Activated CD4-positive, alpha-beta T cell treated with anti-CD3 and anti-CD28 coated beads for 36 hours (primary cell): Measurements from ENCODE around the gene MCF2L2. TPM values are rescaled to one million over a fixed set of nuclear protein-coding genes. Genes with fewer than 3 reads are reported as not detected.
"Not testable (repeated sequence)": the region's sequence is repeated elsewhere in the genome, so short reads cannot be mapped to it uniquely, and the experiment has no call there.

Source experiments
- ATAC-seq: fragments of 200-7000 bp; cut with Tn5 transposase; one replicate; pipeline ENCODE4 v1.10.0; 2021; ENCODE audit warnings: mild to moderate bottlenecking, moderate library complexity
- CTCF ChIA-PET: fragments of 350-600 bp; sonication (Branson Sonifier 250); formaldehyde crosslinking; loops from one replicate; lab custom pipeline; 2021; ENCODE audit warnings: antibody characterized with exemption; lab: Charles Lee
- POLR2A ChIA-PET: fragments of 350-600 bp; sonication (Branson Sonifier 250); formaldehyde crosslinking; loops from one replicate; lab custom pipeline; 2021; ENCODE audit warnings: antibody characterized with exemption, inconsistent platforms; lab: Charles Lee
- DNase-seq: peaks from one replicate; pipeline ENCODE4 v3.0.0-alpha.2; 2020
- H3K27ac Mint-ChIP-seq: one replicate; pipeline ENCODE4 v1.8.0; 2021; ENCODE audit warnings: mixed read lengths
- H3K27me3 Mint-ChIP-seq: one replicate; pipeline ENCODE4 v1.8.0; 2021; ENCODE audit warnings: mixed read lengths
- H3K36me3 Mint-ChIP-seq: one replicate; pipeline ENCODE4 v1.8.0; 2021; ENCODE audit warnings: low read depth, mixed read lengths
- H3K4me1 Mint-ChIP-seq: one replicate; pipeline ENCODE4 v1.8.0; 2021; ENCODE audit warnings: mixed read lengths
- H3K4me3 Mint-ChIP-seq: one replicate; pipeline ENCODE4 v1.8.0; 2021; ENCODE audit warnings: mild to moderate bottlenecking, moderate library complexity, mixed read lengths
- H3K9me3 Mint-ChIP-seq: one replicate; pipeline ENCODE4 v1.8.0; 2021; ENCODE audit warnings: low read depth, mixed read lengths
- intact Hi-C, 2 experiments: fragments of 100-400 bp; cut with DNase I in 1 of 2; cut with micrococcal nuclease in 1 of 2; formaldehyde crosslinking; loops; one replicate each; pipeline versions ENCODE4 v1.14.2 to v1.15.1; 2022 to 2024; cut with DNase I, micrococcal nuclease
- total RNA-seq, 2 experiments: library from RNA; stranded (reverse); gene quantifications; one replicate each; pipeline ENCODE4 v1.2.3, GENCODE V29; 2021

Gene MCF2L2
- total RNA-seq, 2 experiments from 2014 or later, result 1.9 to 2.3 TPM

DNA sequence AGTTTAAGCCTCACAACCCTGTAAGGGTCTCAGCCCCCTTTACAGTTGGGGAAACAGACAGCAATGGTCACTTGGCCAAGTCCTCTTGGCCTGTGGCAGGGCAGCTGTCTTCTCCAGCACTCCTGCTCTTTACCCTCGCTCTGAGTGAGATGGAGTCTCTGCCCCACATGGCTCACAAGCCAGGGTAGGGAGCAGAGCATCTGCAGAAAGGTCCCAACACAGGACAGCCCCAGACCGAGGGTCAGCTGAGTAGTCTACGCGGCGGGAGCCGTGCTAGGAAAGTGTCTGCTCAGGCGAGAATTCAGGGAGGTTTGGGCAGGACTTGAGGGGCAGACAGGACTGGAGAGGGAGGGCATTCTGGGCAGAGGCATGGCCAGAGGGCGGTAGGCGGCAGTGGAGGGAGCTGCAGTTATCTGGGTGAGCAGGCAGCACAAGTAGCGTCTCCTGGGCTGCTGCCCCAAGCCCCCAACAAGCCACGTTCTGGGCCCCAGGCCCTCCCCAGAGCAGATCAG, 247.6 kb downstream of the MCF2L2 start:
- Mint-ChIP-seq H3K4me3 (no peak overlapping the region), H3K4me1 (peaks cover 16% of the 10 kb centered on the region), H3K27ac (no peak overlapping the region), H3K27me3 (peaks cover 22% of the 10 kb centered on the region), H3K36me3 (no peaks in the 10 kb centered on the region), H3K9me3 (no peaks in the 10 kb centered on the region)
- ChIA-PET CTCF (interaction anchor here (6.0 to 8.4 kb wide), 2 partner anchors 57 to 202 kb away, joined by 52 to 257 read pairs; no protein-coding TSS in a partner anchor), POLR2A (no interaction called here)
- DNase-seq (no peak), ATAC-seq (no peak)
- intact Hi-C loops, result loop anchor here in 1 of 2 experiments (10.0 kb wide), 1 partner anchor 584 kb away; no protein-coding TSS in a partner anchor

DNA sequence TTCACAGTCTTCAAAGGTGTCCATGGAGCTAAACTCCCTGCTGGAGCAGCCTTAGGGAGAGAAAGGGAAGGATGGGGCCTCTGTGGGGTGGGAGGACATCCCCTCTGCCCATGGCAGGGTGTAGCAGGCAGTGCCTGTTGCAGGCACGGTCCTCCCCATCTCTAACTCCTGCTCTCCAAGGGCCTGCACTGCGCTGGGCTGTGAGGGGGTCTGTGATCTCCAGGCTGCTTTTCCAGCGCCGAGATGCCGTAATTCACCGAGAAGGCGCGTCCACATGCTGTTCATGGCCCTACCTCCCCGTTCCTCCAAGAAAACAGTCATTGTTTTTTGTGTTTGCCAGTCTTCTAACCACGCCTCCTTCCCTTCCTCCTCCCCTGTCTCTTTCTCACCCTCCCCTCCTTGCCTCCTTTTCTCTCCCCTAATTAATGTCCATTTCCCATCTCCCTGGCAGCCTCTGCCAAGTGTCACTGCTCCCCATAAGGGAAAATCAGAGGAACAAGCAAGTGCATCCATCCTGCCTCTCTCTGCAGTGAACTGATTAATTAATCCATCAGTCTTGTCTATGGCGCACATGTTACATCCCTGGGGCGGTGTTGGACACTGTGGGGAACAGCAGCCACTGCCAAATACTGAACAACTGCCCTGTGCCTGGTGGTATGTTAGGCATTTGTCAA, 248.2 kb downstream of the MCF2L2 start:
- DNase-seq (no peak), ATAC-seq (no peak)
- Mint-ChIP-seq H3K36me3 (no peaks in the 10 kb centered on the region), H3K27me3 (peaks cover 25% of the 10 kb centered on the region), H3K9me3 (no peaks in the 10 kb centered on the region), H3K27ac (no peak overlapping the region), H3K4me1 (peaks cover 10% of the 10 kb centered on the region), H3K4me3 (peak overlapping the region; percentile 7)
- ChIA-PET POLR2A (no interaction called here), CTCF (interaction anchor here (1.5 to 3.4 kb wide), 2 partner anchors 58 to 204 kb away, joined by 5 to 18 read pairs; no protein-coding TSS in a partner anchor)
- intact Hi-C loops, result loop anchor here in 1 of 2 experiments (10.0 kb wide), 1 partner anchor 585 kb away; no protein-coding TSS in a partner anchor

DNA sequence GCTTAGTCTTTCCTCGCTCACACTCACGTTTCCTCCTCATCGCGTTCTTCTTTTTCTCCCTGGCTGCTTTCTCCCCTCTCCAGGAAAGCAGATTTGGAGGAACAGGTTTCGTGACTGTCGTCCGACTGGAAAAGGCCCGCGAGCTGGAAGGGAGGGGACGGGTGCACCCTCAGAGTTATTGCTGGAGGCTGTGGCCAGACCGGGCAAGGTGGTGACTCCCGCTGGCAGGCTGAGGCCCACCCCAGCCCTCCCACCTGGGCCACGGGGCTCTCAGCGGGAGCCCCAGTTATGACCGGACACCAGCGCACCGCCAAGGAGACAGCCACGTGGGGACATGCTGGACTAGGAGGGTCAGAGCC, 248.9 kb downstream of the MCF2L2 start:
- CTCF ChIA-PET, result interaction anchor here (1.1 to 3.4 kb wide), 3 partner anchors 57 to 206 kb away, joined by 3 to 18 read pairs (median 5); no protein-coding TSS in a partner anchor
- not testable (repeated sequence) for H3K9me3 Mint-ChIP-seq, H3K4me1 Mint-ChIP-seq, H3K36me3 Mint-ChIP-seq, H3K27ac Mint-ChIP-seq, DNase-seq
- POLR2A ChIA-PET, result interaction anchor here (1.0 kb wide), 1 partner anchor 17 kb away, joined by 3 read pairs; the partner anchor contains the start of gene LAMP3
- intact Hi-C loops, result loop anchor here (1.0 to 5.0 kb wide), 2 partner anchors 37 to 57 kb away; no protein-coding TSS in a partner anchor
- Mint-ChIP-seq H3K27me3 (peaks cover 25% of the 10 kb centered on the region), H3K4me3 (peak overlapping the region; percentile 56)
- peak; percentile 12 for ATAC-seq

DNA sequence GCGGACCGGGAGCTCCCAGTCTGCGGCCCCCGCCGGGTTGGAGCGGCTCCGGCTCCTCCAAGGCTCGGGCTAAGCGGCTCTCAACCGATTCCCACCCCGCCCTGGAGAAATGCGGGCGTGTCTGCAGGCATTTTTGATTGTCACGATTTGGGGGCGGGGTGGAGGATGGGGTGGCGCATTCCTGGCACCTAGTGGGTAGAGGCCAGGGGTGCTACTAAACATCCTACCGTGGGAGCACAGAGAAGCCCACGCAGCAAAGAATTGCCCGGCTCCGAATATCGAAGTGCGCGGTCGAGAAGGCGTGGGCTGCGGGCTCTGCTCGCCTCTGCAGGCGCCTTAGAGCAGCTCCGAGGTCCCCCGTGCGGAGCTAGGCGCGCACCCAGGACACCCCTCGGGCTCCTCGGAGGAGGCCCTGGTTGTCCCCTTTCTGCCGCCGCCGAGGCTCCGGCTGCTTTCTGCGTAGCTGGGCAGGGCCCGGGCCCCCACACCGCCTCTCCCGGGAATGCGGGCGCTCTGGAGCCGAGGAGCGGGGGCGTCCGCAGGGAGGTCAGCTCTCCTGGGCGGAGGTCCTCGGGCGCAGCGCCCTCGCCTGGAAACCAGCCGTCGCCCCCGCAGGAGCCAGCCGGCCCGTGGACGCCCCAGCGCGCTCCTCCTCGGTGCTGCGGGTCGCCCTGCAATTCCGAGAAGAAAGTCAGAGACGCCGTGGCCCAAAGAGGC, 249.4 kb downstream of the MCF2L2 start:
- peaks cover 7% of the 10 kb centered on the region for H3K4me1 Mint-ChIP-seq
- DNase-seq (peak; percentile 82), ATAC-seq (peak; percentile 82)
- H3K9me3 Mint-ChIP-seq, result no peaks in the 10 kb centered on the region
- peaks cover 25% of the 10 kb centered on the region for H3K27me3 Mint-ChIP-seq
- POLR2A ChIA-PET, result interaction anchor here (1.0 kb wide), 1 partner anchor 16 kb away, joined by 3 read pairs; the partner anchor contains the start of gene LAMP3
- H3K4me3 Mint-ChIP-seq, result peak overlapping the region; percentile 70
- no peak overlapping the region for H3K27ac Mint-ChIP-seq
- H3K36me3 Mint-ChIP-seq, result no peaks in the 10 kb centered on the region
- intact Hi-C loops, result loop anchor here (1.0 to 5.0 kb wide), 2 partner anchors 37 to 57 kb away; no protein-coding TSS in a partner anchor
- CTCF ChIA-PET, result interaction anchor here (0.9 to 3.4 kb wide), 6 partner anchors 53 to 207 kb away, joined by 3 to 18 read pairs (median 4); no protein-coding TSS in a partner anchor

DNA sequence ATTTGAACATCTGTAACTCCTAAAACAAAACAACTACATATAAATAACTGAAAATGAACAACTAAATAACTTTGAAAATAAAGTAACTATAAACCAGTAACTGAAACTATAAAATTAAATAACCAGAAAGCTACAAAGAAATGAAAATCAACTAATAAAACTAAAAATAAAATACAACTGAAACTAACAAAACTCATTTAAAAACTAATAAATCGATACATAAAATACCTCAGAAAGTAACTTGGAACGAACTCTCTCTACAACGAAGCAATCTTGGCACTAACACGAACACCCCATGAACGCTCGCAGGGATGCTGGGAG, 249.9 kb downstream of the MCF2L2 start:
- intact Hi-C loops, result loop anchor here in 1 of 2 experiments (5.0 kb wide), 1 partner anchor 36 kb away; no protein-coding TSS in a partner anchor
- POLR2A ChIA-PET, result interaction anchor here (1.0 kb wide), 1 partner anchor 16 kb away, joined by 3 read pairs; the partner anchor contains the start of gene LAMP3
- peaks cover 25% of the 10 kb centered on the region for H3K27me3 Mint-ChIP-seq
- no peak overlapping the region for H3K27ac Mint-ChIP-seq
- CTCF ChIA-PET, result interaction anchor here (0.9 to 3.4 kb wide), 6 partner anchors 53 to 207 kb away, joined by 3 to 18 read pairs (median 4); no protein-coding TSS in a partner anchor
- H3K9me3 Mint-ChIP-seq, result no peaks in the 10 kb centered on the region
- peaks cover 7% of the 10 kb centered on the region for H3K4me1 Mint-ChIP-seq
- no peak for DNase-seq
- ATAC-seq, result no peak
- H3K4me3 Mint-ChIP-seq, result peak overlapping the region; percentile 70
- H3K36me3 Mint-ChIP-seq, result no peaks in the 10 kb centered on the region

DNA sequence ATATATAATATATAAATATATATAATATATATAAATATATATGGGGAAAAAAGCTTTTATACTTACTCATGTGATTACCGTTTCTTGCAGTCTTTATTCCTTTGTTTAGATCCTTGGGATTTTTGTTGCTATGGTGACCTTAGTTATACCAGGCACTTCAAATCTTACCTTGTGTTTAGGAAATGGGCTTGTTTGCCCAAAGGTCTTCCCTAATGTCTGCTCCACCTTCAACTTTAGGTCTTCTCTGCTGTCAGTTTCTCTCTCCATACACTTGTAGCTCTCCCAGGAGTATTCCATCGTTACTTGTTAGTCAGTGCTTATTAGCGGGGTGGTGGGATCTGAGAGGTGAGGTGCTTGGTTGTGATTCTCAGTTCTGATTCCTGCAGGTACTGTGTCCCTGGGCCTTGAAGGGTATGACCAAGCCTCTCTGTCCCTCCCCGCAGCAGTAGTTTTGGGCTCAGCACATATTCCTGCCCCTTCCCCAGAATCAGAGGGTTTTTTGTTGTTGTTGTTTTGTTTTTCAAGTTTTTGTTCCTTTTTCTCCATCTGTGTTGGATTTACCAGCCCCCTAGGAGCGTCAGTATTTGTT, 256.3 kb downstream of the MCF2L2 start:
- ChIA-PET POLR2A (no interaction called here), CTCF (interaction anchor here (0.6 kb wide), 1 partner anchor 1240 kb away, joined by 3 read pairs; no protein-coding TSS in a partner anchor)
- H3K36me3 Mint-ChIP-seq, result no peaks in the 10 kb centered on the region
- DNase-seq (no peak), ATAC-seq (peak; percentile 30)
- peaks cover 10% of the 10 kb centered on the region for H3K27me3 Mint-ChIP-seq
- H3K4me3 Mint-ChIP-seq, result no peak overlapping the region
- intact Hi-C loops, result no loop called here
- H3K27ac Mint-ChIP-seq, result no peak overlapping the region
- H3K4me1 Mint-ChIP-seq, result no peaks in the 10 kb centered on the region
- H3K9me3 Mint-ChIP-seq, result no peaks in the 10 kb centered on the region

DNA sequence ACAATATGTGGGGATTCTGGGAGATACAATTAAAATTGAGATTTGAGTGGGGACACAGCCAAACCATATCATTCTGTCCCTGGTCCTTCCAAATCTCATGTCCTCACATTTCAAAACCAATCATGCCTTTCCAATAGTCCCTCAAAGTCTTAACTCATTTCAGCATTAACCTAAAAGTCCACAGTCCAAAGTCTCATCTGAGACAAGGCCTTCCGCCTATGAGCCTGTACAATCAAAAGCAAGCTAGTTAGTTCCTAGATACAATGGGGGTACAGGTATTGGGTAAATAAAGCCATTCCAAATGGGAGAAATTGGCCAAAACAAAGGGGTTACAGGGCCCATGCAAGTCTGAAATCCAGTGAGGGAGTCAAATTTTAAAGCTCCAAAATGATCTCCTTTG, 260.4 kb downstream of the MCF2L2 start:
- CTCF ChIA-PET, result interaction anchor here (1.0 to 1.3 kb wide), 2 partner anchors 9 to 17 kb away, joined by 3 to 5 read pairs; no protein-coding TSS in a partner anchor
- H3K27ac Mint-ChIP-seq, H3K4me3 Mint-ChIP-seq, DNase-seq, H3K36me3 Mint-ChIP-seq, H3K27me3 Mint-ChIP-seq, H3K9me3 Mint-ChIP-seq, intact Hi-C loops, POLR2A ChIA-PET, ATAC-seq, H3K4me1 Mint-ChIP-seq: not testable (repeated sequence)

DNA sequence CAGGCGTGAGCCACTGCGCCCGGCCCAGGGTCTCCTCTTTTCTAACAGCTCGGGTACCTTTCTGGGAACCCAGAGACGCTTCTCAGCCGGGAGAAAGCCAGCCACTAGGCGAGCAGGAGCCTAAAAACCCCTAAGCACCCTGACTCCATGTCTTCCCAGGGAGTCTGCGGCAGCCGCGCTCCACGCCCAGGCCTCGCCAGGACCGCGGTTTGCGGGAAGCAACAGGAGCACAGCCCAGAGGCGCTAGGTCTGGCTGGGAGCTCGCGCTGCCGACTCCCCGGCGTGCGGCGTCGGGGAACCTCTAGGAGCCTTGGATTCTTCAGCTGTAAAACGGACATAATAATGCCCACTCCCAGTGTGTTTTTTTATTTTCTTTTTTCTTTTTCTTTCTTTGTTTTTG, 264.9 kb downstream of the MCF2L2 start:
- Mint-ChIP-seq H3K27me3 (no peaks in the 10 kb centered on the region), H3K27ac (no peak overlapping the region), H3K36me3 (peaks cover 5% of the 10 kb centered on the region), H3K9me3 (no peaks in the 10 kb centered on the region), H3K4me3 (peak overlapping the region; percentile 80), H3K4me1 (peaks cover 25% of the 10 kb centered on the region)
- intact Hi-C loops, result no loop called here
- CTCF ChIA-PET, result interaction anchor here (0.6 to 1.7 kb wide), 2 partner anchors 21 to 223 kb away, joined by 3 to 6 read pairs; no protein-coding TSS in a partner anchor
- ATAC-seq (no peak), DNase-seq (no peak)
- POLR2A ChIA-PET, result interaction anchor here (1.0 kb wide), 1 partner anchor 122 kb away, joined by 3 read pairs; no protein-coding TSS in a partner anchor

DNA sequence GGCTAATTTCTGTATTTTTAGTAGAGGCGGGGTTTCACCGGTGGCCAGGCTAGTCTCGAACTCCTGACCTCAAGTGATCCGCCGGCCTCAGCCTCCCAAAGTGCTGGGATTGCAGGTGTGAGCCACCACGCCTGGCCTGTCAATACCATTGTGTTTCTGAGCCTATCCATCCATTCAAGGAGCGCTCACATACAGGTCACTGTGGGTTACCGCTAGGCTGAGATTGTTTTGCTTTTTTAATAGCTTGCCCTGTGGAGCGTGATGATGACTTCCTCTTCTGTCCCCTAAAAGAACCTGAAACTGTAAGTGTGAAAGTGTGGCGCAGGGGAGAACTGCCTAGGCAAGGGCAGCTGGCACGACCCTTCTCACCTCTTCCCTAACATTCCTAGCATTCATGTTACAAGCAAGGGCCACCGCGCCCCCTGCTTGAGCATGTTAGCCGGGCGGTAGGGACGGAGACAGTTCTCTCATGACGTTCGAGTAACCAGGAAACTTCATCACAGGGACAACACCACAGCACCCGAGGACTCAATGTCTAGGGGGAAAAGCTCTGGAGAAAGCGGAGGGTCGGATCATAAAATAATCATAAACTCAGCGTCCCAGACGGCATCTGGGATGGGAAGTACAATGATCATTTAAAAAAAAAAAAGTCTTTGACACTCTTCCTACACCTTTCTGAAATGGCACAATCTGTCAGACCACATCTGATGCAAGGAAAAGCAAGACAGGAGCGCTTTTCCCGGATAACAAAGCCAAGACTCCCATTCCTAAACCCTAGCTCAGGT, 266.7 kb downstream of the MCF2L2 start:
- peaks cover 13% of the 10 kb centered on the region for H3K36me3 Mint-ChIP-seq
- H3K27ac Mint-ChIP-seq, result peak overlapping the region; percentile 82
- peaks cover 34% of the 10 kb centered on the region for H3K4me1 Mint-ChIP-seq
- H3K4me3 Mint-ChIP-seq, result peak overlapping the region; percentile 80
- POLR2A ChIA-PET, result no interaction called here
- peak; percentile 4 for ATAC-seq
- intact Hi-C loops, result loop anchor here in 1 of 2 experiments (1.0 kb wide), 1 partner anchor 62 kb away; the partner anchor contains the start of gene MCCC1
- no peaks in the 10 kb centered on the region for H3K9me3 Mint-ChIP-seq
- H3K27me3 Mint-ChIP-seq, result no peaks in the 10 kb centered on the region
- CTCF ChIA-PET, result interaction anchor here (0.6 to 2.7 kb wide), 5 partner anchors 22 to 222 kb away, joined by 3 to 12 read pairs (median 3); no protein-coding TSS in a partner anchor
- peak; percentile 34 for DNase-seq

DNA sequence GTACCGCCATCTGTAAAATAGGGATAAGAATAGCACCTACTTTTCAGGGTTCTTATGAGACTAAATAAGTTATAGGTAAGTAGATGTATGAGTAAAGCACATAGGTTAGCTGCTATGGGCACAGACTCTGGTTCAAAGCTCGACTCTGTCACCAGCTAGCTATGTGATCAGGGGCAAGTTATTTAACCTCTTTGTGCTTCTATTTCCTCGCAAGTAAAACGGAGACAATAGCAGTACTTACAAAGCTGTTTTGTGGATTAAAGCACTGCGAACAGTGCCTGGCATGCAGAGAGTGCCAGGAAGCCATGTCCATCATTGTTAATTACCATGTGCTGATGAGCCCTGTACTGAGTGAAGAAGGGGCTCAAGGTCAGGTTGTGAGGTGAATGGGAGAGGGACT, 267.8 kb downstream of the MCF2L2 start:
- Mint-ChIP-seq H3K4me1 (peaks cover 34% of the 10 kb centered on the region), H3K4me3 (no peak overlapping the region), H3K27ac (no peak overlapping the region), H3K9me3 (no peaks in the 10 kb centered on the region), H3K27me3 (no peaks in the 10 kb centered on the region), H3K36me3 (peaks cover 13% of the 10 kb centered on the region)
- no peak for ATAC-seq
- CTCF ChIA-PET, result interaction anchor here (1.2 to 2.7 kb wide), 3 partner anchors 37 to 224 kb away, joined by 4 to 12 read pairs (median 5); no protein-coding TSS in a partner anchor
- no peak for DNase-seq
- POLR2A ChIA-PET, result no interaction called here
- intact Hi-C loops, result no loop called here
